GM12878 (cell line): ENCODE data around the gene PRRT1. TPM values are rescaled to one million over a fixed set of nuclear protein-coding genes. Genes with fewer than 3 reads are reported as not detected.

Source experiments
- ATF3 ChIP-seq: IDR thresholded peaks from 2 replicates; pipeline ENCODE4 v1.6.1; 2011; ENCODE audit warnings: low read depth, mild to moderate bottlenecking, low read length, moderate library complexity, borderline replicate concordance; ENCODE audit errors: extremely low read depth
- ATF7 ChIP-seq: fragments of 450-650 bp; IDR thresholded peaks from 2 replicates; pipeline ENCODE4 v1.6.1; 2016; ENCODE audit warnings: low read depth, mild to moderate bottlenecking
- CHD2 ChIP-seq: IDR thresholded peaks from 2 replicates; pipeline ENCODE4 v1.6.1; 2011; ENCODE audit warnings: low read depth, low read length, improper control_type of control experiment, borderline replicate concordance
- CHD4 ChIP-seq: fragments of 200-600 bp; sonication (generic); IDR thresholded peaks from 2 replicates; pipeline ENCODE4 v1.6.1; 2016; ENCODE audit warnings: mild to moderate bottlenecking
- EP300 ChIP-seq, 2 experiments: fragments of 150-350 bp in 1 of 2; IDR thresholded peaks; 2 replicates each; pipeline ENCODE4 v1.6.1; 2011 to 2012; ENCODE audit warnings: low read depth in 2 of 2, low read length in 2 of 2, borderline replicate concordance in 1 of 2, improper control_type of control experiment in 1 of 2, inconsistent platforms in 1 of 2; ENCODE audit not compliant: control insufficient read depth in 1 of 2
- FOXK2 ChIP-seq: fragments of 450-650 bp; IDR thresholded peaks from 2 replicates; pipeline ENCODE4 v1.6.1; 2017; ENCODE audit warnings: mild to moderate bottlenecking, moderate library complexity
- GATAD2B ChIP-seq: fragments of 450-650 bp; conservative IDR thresholded peaks from 2 replicates; pipeline ENCODE4 v1.6.1; 2017; ENCODE audit warnings: low read depth, mild to moderate bottlenecking, moderate library complexity
- KLF5 ChIP-seq: fragments of 450-650 bp; IDR thresholded peaks from 2 replicates; pipeline ENCODE4 v1.6.1; 2014; ENCODE audit warnings: mild to moderate bottlenecking; ENCODE audit not compliant: partially characterized antibody
- MAX ChIP-seq: IDR thresholded peaks from 2 replicates; pipeline ENCODE4 v1.6.1; 2012; ENCODE audit warnings: low read depth, low read length, improper control_type of control experiment
- MEF2B ChIP-seq: fragments of 450-650 bp; IDR thresholded peaks from 2 replicates; pipeline ENCODE4 v1.6.1; 2018; ENCODE audit warnings: mild to moderate bottlenecking, moderate library complexity; ENCODE audit not compliant: partially characterized antibody, poor library complexity, severe bottlenecking
- MTA2 ChIP-seq: fragments of 450-650 bp; IDR thresholded peaks from 2 replicates; pipeline ENCODE4 v1.6.1; 2016; ENCODE audit warnings: low read depth, mild to moderate bottlenecking, moderate library complexity
- MTA3 ChIP-seq: IDR thresholded peaks from 2 replicates; pipeline ENCODE4 v1.6.1; 2012; ENCODE audit warnings: low read length, inconsistent platforms, borderline replicate concordance
- NFXL1 ChIP-seq: fragments of 450-650 bp; IDR thresholded peaks from 2 replicates; pipeline ENCODE4 v1.6.1; 2017; ENCODE audit warnings: antibody characterized with exemption, mild to moderate bottlenecking, borderline replicate concordance
- NKRF ChIP-seq: fragments of 450-650 bp; conservative IDR thresholded peaks from 2 replicates; pipeline ENCODE4 v1.6.1; 2017; ENCODE audit warnings: mild to moderate bottlenecking, moderate library complexity
- NR2C2 ChIP-seq: IDR thresholded peaks from 2 replicates; pipeline ENCODE4 v1.6.1; 2011; ENCODE audit warnings: borderline replicate concordance, low read depth; ENCODE audit not compliant: control insufficient read depth, insufficient read length
- POU2F2 ChIP-seq: IDR thresholded peaks from 3 replicates; pipeline ENCODE4 v1.6.1; 2011; ENCODE audit warnings: low read depth, mild to moderate bottlenecking, low read length, borderline replicate concordance
- SIN3A ChIP-seq: IDR thresholded peaks from 2 replicates; pipeline ENCODE4 v1.6.1; 2012; ENCODE audit warnings: low read depth, low read length, improper control_type of control experiment
- SMARCA5 ChIP-seq: fragments of 450-650 bp; IDR thresholded peaks from 2 replicates; pipeline ENCODE4 v1.6.1; 2017; ENCODE audit warnings: mild to moderate bottlenecking
- TAF1 ChIP-seq: IDR thresholded peaks from 2 replicates; pipeline ENCODE4 v1.6.1; 2011; ENCODE audit warnings: mild to moderate bottlenecking, low read depth, low read length, borderline replicate concordance
- TCF7 ChIP-seq: IDR thresholded peaks from 2 replicates; pipeline ENCODE4 v1.6.1; 2014; ENCODE audit warnings: antibody characterized with exemption, borderline replicate concordance
- ZBED1 ChIP-seq: IDR thresholded peaks from 2 replicates; pipeline ENCODE4 v1.6.1; 2016; ENCODE audit warnings: borderline replicate concordance
- ZNF687 ChIP-seq: fragments of 450-650 bp; IDR thresholded peaks from 2 replicates; pipeline ENCODE4 v1.6.1; 2017; ENCODE audit warnings: mild to moderate bottlenecking, moderate library complexity
- ZZZ3 ChIP-seq: IDR thresholded peaks from 2 replicates; pipeline ENCODE4 v1.6.1; 2011; ENCODE audit warnings: low read depth; ENCODE audit not compliant: control insufficient read depth, insufficient read length
- polyA plus RNA-seq, 11 experiments: library from polyadenylated mRNA; depleted of rRNA in 4 of 11; unstranded in 6 of 11; stranded (reverse) in 5 of 11; fragments of >200 nt; fragmentation: Nextera tagmentation in 4 of 11; fragmentation: Illumina TruSeq in 1 of 11; extraction: Ambion mirVana in 4 of 11; extraction: Trizol in 1 of 11; gene quantifications; 1 replicate in 1 of 11; 2 replicates in 10 of 11; pipeline versions ENCODE4 v1.2.1 to v1.2.3, GENCODE V29; 2011 to 2016; ENCODE audit warnings: inconsistent platforms in 2 of 11, missing spikeins in 2 of 11, low read depth in 1 of 11
- total RNA-seq, 4 experiments: library from RNA; depleted of rRNA in 3 of 4; stranded (reverse); fragments of >200 nt in 3 of 4; fragmentation: Illumina TruSeq in 1 of 4; extraction: Trizol in 1 of 4; gene quantifications; 2 replicates each; pipeline versions ENCODE4 v1.2.1 to v1.2.3, GENCODE V29; 2013 to 2021

Gene PRRT1
- total and polyA plus RNA-seq, 10 of the 15 experiments (the other 5 are each of a cell fraction or from before 2014, with no cell fraction given): 0.04 to 0.15 (median 0.10) TPM; not detected in 6

- TF ChIP-seq ATF3 (peak; percentile 27; the same call in 1 of the 2 replicates), CHD4 (no peak), MAX (0 out of 2 replicates have a peak, but pooled peaks have one; percentile 36), TAF1 (peak; percentile 84), POU2F2 (peak; percentile 57; the same call in 1 of the 3 replicates), EP300 (IDR thresholded peaks at IDR 0.05; ENCODE audit: borderline replicate concordance in 1 of 2, control insufficient read depth in 1 of 2, low read depth in 2 of 2, low read length in 2 of 2) (no peak), TCF7 (no peak), NFXL1 (no peak), SIN3A (peak; percentile 83), GATAD2B (no peak), SMARCA5 (0 out of 2 replicates have a peak, but pooled peaks have one; percentile 10), NKRF (peak; percentile 83), ATF7 (0 out of 2 replicates have a peak, but pooled peaks have one; percentile 17), KLF5 (peak; percentile 16), FOXK2 (no peak), CHD2 (peak; percentile 85), ZBED1 (no peak), ZNF687 (no peak), MEF2B (no peak), ZZZ3 (no peak), MTA2 (no peak), MTA3 (no peak), NR2C2 (no peak)
Observed at GRCh38 chr6:32127717-32128592, 23.8 kb downstream of the PRRT1 start, which contains the start of gene ATF6B (continued).
